GM18519 (cell line): ENCODE results near the gene LNX2.

Experiments
- ATAC-seq: cut with Tn5 transposase; IDR thresholded peaks from one replicate; pipeline ENCODE4 v1.9.1; 2021; ENCODE audit warnings: mild to moderate bottlenecking, moderate library complexity; ENCODE audit not compliant: unreplicated experiment, low FRiP score

LNX2 gene

DNA sequence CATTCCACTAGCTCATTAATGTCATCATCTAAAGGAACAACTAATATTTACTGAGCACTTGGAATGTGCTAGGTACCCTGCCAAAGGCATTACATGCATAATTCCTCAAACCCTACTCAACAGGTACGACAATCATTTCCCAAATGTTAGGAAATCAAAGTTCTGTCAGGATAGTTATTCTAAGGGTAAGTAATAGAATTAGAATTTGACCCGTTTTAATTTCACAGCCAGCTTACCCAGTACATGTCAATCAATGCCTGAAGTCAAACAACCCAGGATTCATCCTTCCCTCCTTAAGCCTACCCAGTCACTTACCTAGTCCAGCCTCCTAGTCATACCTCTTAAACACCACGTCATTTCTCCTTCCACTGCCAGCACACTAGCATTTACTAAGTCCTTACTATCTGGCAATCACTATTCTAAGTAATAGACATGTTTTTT is 2.4 kb downstream of the LNX2 start:
- ATAC-seq: no peak

DNA sequence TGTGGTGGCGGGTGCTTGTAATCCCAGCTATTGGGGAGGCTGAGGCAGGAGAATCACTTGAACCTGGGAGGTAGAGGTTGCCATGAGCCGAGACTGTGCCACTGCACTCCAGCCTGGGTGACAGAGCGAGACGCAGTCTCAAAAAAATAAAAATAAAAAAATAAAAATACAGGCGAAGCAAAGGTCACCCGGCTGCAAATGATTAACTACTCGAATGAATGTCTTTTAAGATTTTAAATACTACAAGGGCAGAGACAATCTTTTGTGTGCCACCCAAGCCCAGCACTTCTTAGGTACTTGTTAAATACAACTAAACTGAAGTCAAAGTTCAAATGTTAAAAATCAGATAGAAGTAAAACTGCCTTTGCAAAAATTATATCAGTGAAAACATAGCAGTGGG is 6.7 kb downstream of the LNX2 start:
- ATAC-seq: no peak

DNA sequence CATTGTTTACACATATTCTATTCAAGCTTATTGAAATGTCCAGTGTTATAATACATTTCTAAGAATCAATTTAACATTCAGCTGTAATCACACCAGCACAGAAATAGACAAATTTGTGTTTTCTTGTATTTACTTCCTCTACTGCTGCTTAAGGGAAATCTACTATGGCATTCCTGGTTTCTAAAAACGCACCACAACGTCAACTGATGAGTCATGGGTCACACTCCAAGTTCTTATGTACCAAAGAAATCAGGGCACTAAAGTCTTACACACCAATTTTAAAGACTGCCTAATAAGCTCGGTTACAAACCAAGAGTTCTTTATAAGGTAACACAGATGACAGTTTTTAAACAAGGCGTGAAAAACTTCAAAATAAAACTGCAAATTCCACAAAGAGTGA is 13.2 kb downstream of the LNX2 start:
- ATAC-seq: no peak

DNA sequence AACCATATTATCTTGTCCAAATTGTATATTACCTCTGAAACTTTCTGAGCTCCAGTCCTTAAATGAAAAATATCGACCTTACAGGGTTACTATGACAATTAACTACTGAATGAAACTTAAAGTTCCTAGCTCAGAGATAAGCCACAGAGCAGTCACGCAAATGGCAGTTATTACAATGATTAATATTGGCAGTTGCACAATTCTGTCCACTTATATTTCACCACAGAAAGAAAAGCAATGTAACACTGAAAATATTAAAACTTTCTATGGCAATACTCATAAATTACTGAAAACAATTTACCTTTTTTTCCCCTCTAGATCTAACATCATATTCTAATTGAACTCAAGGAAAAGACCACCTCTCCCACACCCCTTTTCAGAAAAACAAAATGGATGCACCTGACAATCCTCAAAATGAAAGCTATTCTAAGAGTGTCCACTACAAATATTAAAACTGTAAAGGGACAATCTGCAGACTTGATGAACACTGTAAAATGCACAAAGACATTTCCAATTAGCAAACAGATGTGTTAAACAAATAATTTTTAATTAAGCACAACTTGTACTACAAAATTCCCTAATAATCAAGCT is 14.6 kb downstream of the LNX2 start:
- ATAC-seq: no peak

DNA sequence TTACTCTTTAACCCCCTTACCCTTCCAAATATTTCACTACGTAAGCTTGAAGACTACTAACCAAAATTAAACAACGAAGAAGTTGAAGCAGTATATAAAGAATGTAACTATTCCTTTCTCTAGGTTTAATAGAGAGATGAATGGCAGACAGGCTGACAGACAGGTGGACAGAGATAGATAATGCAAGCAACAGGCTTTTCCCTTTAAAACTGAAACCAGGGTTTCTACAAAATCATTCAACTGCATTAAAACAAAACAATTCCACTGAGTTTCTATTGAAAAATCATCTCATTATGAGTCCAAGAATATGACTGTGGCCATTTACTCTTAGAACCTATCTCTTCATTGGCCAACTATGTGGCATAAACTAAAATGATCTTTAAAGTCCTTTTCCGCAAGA is 15.2 kb downstream of the LNX2 start:
- ATAC-seq: no peak

DNA sequence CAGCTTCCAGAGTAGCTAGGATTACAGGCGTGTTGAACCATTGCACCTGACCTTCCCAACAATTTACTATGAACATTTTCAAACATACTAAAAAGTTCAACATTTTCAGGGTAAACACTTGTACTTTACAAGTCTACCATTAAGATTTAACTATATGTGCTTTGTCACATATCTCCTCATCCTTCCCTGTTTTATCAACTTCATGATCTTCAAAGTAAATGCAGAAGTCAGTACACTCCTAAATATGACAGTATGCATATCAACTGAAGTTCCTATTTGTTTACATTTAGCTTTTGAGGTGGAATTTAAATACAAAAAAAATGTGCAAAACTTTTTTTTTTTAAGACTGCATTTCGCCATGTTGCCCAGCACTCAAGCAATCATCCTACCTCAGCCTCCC is 18.5 kb downstream of the LNX2 start:
- ATAC-seq: no peak

DNA sequence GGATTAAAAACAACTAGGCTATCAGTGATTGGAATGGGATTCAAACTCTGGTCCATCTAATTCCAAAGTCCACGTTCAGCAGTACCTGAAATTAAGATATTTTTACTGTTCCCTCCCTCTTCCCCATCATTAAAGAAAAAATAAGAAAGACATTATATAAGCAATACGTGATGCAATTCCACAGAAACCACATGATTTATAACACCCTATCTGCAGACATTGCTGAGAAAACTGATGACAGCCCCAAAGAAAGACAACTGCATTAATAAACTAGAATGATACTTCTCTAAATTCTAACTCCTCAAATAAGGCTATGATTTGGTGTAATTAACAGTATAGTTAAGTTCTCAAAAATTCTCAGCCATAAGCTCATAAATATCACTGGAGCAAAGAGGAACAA is 19.1 kb downstream of the LNX2 start:
- no peak for ATAC-seq

DNA sequence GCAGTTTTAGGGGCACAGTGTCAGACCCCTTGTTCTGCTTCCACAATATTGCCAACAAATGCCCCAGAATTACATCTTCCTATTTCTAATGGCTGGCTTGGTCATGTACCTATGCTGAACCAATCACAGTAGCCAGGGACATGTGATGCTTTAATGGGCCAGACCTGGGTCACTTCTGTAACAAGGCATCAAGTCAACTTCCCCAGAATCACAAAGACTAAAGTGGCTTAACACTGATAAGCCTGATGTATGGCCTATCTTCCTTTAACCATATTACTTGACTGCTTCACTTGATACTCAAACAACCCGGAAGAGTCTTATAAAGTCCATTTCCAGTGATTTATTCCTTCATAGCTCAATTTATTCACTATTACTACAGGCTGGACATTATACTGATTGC is 19.6 kb downstream of the LNX2 start:
- ATAC-seq: no peak

DNA sequence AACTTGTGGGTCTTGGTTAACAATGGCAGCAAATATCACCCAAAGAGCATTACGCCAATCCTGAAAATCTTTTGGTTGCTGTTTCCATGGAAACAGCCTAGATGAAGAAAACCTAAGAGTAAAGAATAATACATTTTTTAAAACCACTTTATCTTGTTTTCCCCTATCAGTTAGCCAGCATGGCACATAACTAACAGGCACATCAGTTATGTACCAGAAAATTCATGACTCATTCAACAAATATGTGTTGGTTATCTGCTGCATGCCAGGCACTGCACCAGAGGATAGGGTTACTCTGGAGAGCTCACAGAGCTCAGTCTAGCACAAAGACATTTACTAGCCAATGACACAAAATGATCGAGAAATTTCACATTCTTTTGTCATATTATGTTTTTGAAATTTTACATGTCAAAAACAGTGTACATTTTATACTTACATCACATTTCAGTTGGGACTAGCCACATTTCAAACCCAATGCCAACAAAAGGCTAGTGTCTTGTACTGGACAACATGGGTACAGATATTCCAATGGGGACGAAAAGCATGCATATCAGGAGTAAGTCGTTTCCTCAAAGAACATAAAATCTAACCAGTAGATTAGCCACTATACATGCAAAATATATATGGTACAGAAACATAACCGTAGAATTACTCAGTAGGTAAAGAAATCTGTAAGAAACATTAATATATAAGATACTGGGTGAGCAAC is 20.3 kb downstream of the LNX2 start:
- no peak for ATAC-seq

DNA sequence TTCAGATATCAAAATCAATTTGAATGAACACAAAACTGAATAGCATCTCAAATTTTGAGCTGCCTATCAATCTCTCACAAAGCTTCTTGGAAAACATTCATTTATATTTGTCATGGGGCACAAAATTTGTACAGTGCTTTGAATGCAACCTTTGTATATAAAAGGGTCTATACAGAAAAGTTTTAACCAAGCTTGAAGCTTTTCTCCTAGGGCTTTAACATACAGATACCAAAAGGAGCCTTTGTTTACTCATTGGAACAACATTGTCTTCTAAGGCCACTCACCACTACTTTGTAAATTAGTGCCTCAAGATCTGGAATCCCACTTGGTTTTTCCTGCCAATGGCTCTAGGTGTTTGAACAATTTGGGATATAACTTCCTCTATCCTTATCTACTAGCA is 21.2 kb downstream of the LNX2 start:
- ATAC-seq: no peak

DNA sequence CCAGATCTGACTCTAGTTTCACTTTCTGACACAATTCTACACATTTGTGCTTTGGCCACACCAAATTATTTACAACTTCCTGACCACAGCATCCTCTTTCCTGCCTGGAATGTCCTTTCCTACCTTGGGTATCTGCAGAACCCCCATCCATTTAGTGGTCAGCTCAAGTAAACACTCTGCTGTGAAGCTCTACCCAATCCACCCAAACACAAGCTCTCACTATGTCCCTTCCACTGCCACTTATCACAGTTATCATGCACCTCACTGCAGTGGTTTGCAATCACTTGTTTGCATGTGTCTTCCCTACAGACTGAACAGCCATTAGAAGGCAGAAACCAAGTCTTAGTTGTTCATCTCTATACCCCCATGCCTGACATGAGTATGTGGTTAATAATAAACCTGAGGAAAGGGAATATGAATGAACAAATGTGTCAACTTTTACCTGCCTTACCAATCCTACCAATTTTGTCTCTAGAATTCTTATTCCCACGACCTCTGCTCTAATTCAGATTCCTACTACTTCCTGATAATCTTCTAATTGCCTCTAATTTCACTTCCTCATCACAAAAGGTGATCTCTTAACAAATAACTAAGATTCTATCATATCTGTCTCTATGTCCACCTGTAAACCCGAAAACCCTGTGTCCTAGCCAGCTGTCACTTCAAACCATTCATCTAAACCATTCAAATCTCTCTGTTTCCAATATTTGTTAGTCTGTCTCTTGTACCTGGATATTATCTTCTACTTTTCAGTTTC is 25.1 kb downstream of the LNX2 start:
- no peak for ATAC-seq

DNA sequence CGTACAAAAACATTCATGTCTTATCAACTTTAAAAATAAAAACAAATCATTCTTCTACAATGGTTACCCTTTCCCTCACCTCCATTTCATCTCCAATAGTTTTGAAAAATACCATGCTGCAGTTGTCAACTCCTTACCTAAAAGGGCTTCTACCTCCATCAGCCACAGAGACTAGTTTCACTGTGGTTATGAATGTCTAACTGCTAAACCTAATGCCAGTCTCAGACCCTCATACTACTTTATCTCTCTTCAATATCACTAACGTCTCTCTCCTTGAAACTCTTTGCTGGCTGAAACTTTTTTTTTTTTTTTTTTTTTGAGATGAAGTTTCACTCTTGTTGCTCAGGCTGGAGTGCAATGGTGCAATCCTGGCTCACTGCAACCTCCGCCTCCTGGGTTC is 27.1 kb downstream of the LNX2 start:
- ATAC-seq: no peak

DNA sequence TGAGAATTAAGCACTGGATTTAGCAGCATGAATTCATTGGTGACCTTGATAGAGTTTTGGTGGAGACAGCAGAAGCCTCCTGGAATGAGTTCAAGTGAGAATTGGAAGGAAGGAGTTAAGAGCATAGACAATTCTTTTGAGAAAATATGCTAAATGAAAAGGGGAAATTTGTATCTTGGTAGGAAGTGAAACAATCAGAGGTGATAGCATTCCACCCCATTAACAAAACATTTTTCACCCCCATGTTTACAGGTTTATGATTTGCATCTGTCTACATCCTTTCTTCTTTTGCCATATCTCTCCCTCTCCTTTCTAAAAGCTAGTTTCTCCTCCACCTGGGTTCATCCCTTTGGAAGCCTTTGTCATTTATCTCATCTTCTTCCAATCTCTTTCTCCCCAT is 27.5 kb downstream of the LNX2 start:
- ATAC-seq: no peak

DNA sequence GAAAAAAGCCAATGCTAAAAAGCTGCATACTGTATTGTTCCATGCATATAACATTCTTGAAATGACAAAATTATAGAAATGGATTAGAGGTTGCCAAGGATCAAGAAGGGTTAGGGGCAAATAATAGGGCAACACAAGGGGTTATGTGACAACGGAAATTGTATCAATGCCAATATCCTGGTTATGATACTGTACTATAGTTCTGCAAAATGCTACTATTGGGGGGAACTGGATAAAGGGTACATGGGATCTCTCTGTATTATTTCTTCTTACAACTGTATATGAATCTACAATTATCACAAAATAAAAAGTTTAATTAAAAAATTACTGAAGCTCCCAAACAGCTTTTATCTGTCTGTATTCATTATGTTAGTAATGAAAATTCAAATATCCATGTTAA is 31.9 kb downstream of the LNX2 start:
- no peak for ATAC-seq

DNA sequence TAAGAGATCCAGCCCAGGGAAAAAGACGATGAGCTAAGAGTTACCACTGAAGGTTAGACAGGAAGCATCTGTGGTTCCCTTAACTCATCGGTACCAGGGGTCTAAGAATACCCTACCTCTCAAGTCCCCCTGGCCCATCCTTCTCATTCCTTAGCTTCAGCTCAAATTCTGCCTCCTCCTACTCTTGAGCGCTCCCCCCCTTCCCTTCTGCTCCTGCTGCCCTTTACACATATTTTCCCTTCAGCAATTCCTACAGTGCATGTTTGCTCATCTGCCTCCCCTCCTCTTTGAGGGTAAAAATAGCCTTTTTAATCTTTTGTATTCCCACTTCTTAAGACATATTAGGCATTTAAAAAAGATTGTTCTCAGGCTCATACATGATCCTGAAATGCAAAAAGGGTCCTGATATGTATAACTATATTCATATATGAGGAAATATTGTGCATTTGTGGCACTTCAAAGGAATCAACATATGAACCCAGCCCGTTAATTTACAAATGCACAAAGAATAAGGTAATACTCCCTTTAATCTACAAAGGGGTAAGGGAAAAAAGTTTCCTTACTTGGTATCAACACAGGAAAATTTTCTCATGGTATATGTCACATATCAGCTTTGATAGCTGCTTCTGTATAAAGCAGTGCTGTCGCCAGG is 33.1 kb downstream of the LNX2 start:
- ATAC-seq: no peak

DNA sequence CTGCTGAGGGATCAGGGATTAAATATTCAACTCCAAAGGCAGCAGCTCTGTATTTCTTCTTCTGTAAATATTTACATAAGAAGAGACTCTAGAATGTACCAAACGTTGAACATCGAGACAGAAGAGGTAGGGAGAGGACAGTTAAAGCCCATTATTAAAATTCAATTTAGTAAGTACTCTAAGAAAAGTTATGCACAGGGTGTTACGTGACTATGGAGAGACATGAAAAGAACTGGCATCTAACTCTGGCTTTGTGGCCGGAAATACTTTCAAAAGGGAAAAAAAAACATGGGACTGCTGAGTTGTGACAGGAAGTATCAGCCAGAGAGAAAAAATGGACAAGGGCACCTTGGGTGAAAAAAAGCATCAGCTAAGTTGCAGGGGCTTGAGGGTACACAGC is 36.7 kb downstream of the LNX2 start:
- no peak for ATAC-seq

DNA sequence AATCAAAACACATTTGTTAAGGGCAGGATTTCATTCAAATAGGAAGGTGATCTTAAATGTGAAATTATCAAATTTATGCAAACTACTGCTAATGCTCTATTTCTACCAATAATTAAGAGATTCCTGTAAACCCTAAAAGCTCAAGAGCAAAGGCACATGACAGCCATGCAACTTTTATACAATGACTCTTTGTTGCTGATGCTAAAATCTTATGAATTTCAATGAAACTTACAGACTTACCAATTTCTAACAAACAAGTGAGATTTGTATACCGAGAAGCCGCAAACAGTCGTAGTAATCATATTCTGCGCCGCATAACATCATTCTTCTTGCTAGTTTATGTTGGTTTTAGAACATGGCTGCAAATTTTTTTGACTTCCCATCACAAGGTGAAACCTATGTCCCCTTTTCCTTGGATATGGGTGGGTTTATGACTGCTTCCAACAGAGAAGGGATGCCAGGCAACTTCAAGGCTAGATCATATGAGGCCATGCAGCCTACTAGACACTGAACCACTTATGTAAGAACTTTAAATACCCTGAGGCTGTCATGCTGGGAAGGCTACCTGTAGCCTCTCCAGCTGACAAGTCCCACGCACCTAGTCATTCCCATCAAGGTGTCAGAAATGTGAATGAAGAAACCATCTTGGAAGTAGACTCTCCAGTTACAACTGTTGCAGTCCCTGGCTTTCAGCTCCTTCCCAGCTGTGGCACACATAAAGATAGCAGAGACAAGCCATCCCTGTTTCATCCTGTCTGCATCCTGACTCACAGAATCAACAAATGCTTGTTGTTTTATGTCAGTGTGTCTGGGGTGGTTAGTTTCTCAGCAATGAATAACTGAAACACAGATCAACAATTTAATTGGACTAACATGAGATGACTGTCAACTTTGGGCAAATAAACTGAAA is 42.0 kb downstream of the LNX2 start:
- no peak for ATAC-seq

DNA sequence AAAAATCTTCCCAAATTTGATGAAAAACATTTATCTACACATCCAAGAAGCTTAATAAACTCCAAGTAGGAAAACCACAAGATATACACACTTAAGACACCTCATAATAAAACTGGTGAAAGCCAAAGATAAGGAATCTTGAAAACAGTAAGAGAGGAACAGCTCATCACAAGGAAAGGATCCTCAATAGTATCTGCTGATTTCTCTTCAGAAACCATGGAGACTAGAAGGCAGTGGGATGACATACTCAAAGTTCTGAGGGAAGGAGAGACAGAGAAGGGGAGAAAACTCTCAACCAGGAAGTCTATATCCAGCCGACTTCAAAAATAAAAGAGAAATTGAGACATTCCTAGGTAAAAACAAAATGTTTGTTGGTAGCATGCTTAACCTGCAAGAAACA is 45.7 kb downstream of the LNX2 start:
- no peak for ATAC-seq

DNA sequence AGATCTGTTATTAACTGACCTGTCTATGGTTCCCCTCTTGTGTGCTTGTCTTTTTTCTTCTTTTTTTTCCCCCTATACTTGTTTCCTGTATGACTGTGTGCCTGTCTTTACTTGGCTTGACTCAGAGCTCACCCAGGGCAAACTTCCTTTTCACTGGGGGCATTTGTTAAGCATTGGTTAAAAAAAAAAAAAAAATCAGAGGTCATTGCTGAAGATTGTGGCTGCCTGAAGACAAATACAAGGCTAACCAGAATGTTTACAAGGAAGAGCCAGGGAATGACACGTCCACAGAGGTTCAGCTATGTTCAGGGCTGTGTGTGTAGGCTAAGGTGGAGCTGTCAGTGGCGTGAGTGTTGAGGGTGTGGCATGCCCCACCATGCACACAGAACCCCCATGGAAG is 47.1 kb downstream of the LNX2 start:
- no peak for ATAC-seq

DNA sequence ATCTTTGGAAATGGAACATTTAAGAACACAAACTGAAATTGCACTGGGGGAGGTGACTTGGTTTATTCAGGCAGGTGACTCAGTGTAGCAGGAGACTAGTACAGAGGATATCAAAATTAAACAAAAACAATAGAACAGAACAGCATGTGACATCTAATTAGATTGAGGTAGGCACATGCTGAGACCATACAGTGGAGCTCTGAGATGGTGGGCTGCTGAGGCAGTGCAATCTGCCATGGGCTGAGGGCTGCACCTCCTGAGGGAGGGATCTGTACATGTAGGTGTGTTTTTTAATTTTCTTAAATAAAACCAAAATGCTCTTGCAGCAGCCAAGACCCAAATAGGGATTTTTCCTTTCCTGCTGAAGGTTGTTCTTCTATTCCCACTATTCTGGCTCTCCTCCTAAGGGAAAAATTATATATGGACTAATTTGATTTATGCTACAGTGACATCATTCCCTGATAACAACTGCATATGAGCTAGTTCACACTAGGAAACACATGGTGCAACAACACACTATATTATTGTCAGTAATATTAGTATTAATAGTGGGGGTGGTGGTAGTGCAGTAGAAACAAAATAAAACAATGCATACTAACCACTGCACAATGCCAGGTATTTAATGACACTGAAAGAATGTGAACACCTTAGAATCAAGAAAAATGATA is 48.0 kb downstream of the LNX2 start:
- ATAC-seq: no peak
